Central memory CD8-positive, alpha-beta T cell (primary cell): ENCODE measurements around the gene LPGAT1.

ENCODE experiments used
- ATAC-seq: fragments of 150-1000 bp; cut with Tn5 transposase; replicated peaks from 2 replicates; pipeline ENCODE4 v1.10.0; 2022; ENCODE audit warnings: mild to moderate bottlenecking, moderate FRiP score, moderate number of reproducible peaks; ENCODE audit not compliant: poor library complexity, severe bottlenecking; ENCODE audit errors: extremely low read depth
- DNase-seq, 2 donors: peaks; one replicate each; pipeline ENCODE4 v3.0.0; 2021; ENCODE audit warnings: low spot score in 2 of 2
- H3K27ac Mint-ChIP-seq: one replicate; pipeline ENCODE4 v1.8.0; 2022; ENCODE audit warnings: low read depth, mild to moderate bottlenecking, moderate library complexity, mixed read lengths
- H3K27me3 Mint-ChIP-seq: one replicate; pipeline ENCODE4 v1.8.0; 2022; ENCODE audit warnings: mixed read lengths
- H3K36me3 Mint-ChIP-seq: one replicate; pipeline ENCODE4 v1.8.0; 2022; ENCODE audit warnings: mild to moderate bottlenecking, moderate library complexity, mixed read lengths; ENCODE audit not compliant: insufficient read depth
- H3K4me1 Mint-ChIP-seq: one replicate; pipeline ENCODE4 v1.8.0; 2022; ENCODE audit warnings: mixed read lengths
- H3K4me3 Mint-ChIP-seq: one replicate; pipeline ENCODE4 v1.8.0; 2022; ENCODE audit warnings: mild to moderate bottlenecking, moderate library complexity, mixed read lengths
- H3K9me3 Mint-ChIP-seq: one replicate; pipeline ENCODE4 v1.8.0; 2022; ENCODE audit warnings: mixed read lengths

The LPGAT1 gene

DNA sequence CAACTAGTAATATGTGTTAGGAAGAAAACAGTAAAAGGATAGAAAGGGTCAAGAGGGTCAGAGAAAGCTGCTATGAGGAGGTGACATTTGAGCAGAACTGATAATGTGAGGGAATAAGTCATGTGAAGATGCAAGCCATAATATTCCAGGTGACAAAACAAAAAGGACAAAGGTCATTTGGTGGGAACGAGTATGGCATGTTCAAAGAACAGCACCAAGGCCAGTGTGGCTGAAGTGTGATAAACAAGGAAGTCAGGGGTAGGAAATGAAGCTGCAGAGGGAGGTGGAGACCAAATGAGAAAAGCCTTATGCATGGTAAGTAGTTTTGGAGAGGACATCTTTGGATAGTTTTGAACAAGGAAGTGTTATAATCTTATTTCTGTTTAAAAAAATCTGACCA lies 46.7 kb downstream of the LPGAT1 start:
- peak overlapping the region; percentile 2 for H3K4me3 Mint-ChIP-seq
- peak overlapping the region; percentile 0 for H3K27ac Mint-ChIP-seq
- ATAC-seq (no peak), DNase-seq (no peak)
- H3K27me3 Mint-ChIP-seq: no peaks in the 10 kb centered on the region
- H3K36me3 Mint-ChIP-seq: peaks cover 12% of the 10 kb centered on the region
- peaks cover 8% of the 10 kb centered on the region for H3K4me1 Mint-ChIP-seq
- no peaks in the 10 kb centered on the region for H3K9me3 Mint-ChIP-seq

- peaks cover 8% of the 10 kb centered on the region for H3K4me1 Mint-ChIP-seq
- peaks cover 13% of the 10 kb centered on the region for H3K36me3 Mint-ChIP-seq
- H3K9me3 Mint-ChIP-seq: no peaks in the 10 kb centered on the region
- no peaks in the 10 kb centered on the region for H3K27me3 Mint-ChIP-seq
- no peak overlapping the region for H3K4me3 Mint-ChIP-seq
- peak overlapping the region; percentile 0 for H3K27ac Mint-ChIP-seq
- ATAC-seq (no peak), DNase-seq (no peak)
These were observed 47.3 kb downstream of the LPGAT1 start for GRCh38 chr1:211783266-211783665.

GRCh38 chr1:211781260-211781659 lies 49.3 kb downstream of the LPGAT1 start:
- DNase-seq (no peak), ATAC-seq (no peak)
- Mint-ChIP-seq H3K4me1 (peaks cover 8% of the 10 kb centered on the region), H3K4me3 (no peak overlapping the region), H3K9me3 (no peaks in the 10 kb centered on the region), H3K27ac (no peak overlapping the region), H3K27me3 (no peaks in the 10 kb centered on the region), H3K36me3 (peaks cover 18% of the 10 kb centered on the region)

DNA sequence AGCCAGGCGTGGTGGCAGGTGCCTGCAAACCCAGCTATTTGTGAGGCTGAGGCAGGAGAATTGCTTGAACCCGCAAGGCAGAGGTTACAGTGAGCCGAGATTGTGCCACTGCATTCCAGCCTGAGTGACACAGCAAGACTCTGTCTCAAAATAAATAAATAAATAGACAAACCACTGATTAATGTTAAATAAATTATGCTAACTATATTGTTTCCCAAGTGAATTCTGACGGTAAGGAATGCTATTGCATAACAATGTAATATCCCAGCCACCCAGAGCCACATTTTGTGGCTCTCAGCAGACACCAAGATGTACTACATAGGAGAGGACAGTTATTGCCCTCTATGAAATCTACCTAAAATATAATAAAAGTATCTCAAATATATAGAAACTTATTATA lies 55.4 kb downstream of the LPGAT1 start:
- DNase-seq: no peak
- H3K4me3 Mint-ChIP-seq: no peak overlapping the region
- peaks cover 16% of the 10 kb centered on the region for H3K36me3 Mint-ChIP-seq
- no peak overlapping the region for H3K27ac Mint-ChIP-seq
- H3K9me3 Mint-ChIP-seq: no peaks in the 10 kb centered on the region
- H3K27me3 Mint-ChIP-seq: no peaks in the 10 kb centered on the region
- no peak for ATAC-seq
- no peaks in the 10 kb centered on the region for H3K4me1 Mint-ChIP-seq

DNA sequence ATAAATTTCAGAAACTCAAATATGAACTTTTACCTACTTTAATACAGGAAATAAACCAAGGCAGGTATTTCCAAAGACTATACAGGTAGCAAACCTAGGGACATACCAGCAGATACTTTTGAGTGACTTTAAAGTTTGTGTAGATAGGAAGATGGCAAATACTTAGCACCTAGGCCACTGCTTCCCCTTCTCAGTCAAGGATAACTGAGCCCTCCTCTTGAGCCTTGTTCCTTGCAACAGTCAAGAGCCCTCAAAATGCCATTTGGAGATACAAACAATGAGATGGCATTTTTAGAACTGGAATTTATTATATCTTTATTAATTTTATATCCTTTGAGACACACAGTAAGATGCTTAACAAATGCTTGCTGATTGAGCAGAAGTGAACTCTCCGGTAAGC lies 65.9 kb downstream of the LPGAT1 start:
- Mint-ChIP-seq H3K36me3 (peaks cover 10% of the 10 kb centered on the region), H3K4me1 (peaks cover 5% of the 10 kb centered on the region), H3K27me3 (no peaks in the 10 kb centered on the region), H3K27ac (no peak overlapping the region), H3K9me3 (no peaks in the 10 kb centered on the region), H3K4me3 (no peak overlapping the region)
- no peak for ATAC-seq
- no peak for DNase-seq

DNA sequence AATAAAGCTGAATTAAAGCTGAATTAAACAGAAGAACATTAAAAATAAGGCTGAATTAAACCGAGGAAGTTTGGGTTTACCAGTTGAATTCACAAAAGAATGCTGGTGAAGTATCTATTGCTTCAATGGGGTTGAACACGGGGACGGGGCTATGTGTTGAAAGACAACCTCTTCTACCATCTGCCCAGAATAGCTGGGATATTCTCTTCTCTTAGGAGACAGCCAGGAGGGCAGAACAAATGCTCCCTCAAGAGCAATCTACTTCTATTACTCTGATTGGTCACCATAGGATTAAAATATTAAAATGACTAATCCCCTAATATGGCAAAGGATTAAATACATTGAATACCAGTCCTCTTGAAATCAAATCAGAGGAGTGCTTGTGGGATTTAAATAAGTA lies 68.4 kb downstream of the LPGAT1 start:
- H3K4me3 Mint-ChIP-seq: no peak overlapping the region
- no peaks in the 10 kb centered on the region for H3K9me3 Mint-ChIP-seq
- no peaks in the 10 kb centered on the region for H3K27me3 Mint-ChIP-seq
- H3K4me1 Mint-ChIP-seq: no peaks in the 10 kb centered on the region
- ATAC-seq (no peak), DNase-seq (no peak)
- no peak overlapping the region for H3K27ac Mint-ChIP-seq
- peaks cover 9% of the 10 kb centered on the region for H3K36me3 Mint-ChIP-seq

DNA sequence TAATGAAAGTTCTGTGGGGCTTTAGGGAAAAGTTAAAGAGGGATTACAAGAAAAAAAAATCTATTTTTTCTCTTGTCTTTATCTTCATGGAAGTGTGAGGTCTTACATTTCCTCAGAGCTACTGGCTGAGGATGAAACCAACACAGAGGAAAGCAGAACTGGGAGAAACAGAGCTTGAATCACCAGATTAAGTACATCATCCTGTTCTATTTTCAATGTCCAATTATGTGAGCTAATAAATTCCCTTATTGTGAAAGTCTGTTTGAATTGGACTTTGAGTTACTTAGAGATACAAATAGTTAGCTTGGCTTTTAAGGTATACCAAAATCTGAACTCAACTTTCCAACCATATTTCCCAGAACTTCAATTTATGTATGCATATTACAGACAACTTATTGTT lies 69.2 kb downstream of the LPGAT1 start:
- Mint-ChIP-seq H3K4me3 (no peak overlapping the region), H3K9me3 (no peaks in the 10 kb centered on the region), H3K4me1 (no peaks in the 10 kb centered on the region), H3K27ac (no peak overlapping the region), H3K36me3 (peaks cover 10% of the 10 kb centered on the region), H3K27me3 (no peaks in the 10 kb centered on the region)
- DNase-seq (no peak), ATAC-seq (no peak)

DNA sequence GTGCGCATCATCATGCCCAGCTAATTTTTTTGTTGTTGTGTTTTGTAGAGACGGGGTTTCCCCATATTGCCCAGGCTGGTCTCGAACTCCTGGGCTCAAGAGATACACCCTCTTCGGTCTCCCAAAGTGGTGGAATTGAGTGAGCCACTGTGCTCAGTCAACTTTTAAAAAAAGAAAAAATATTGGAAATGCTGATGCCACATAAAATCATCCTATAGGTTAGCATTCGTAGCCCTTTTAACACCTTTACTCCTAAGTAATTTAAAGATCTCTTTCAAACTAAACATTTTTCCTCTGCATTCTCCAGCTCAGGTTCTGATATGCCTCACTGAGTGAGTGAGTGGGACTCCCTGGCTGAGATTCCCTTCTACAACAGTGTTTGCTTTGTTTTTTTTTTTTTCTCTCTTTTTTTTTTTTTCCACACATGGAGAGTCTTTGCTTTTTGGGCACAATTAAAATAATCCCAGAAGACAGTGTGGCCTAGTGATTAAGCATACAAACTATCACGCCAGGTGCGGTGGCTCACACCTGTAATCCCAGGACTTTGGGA lies 74.0 kb downstream of the LPGAT1 start:
- ATAC-seq: no peak
- H3K27me3 Mint-ChIP-seq: no peaks in the 10 kb centered on the region
- no peak overlapping the region for H3K27ac Mint-ChIP-seq
- H3K4me1 Mint-ChIP-seq: no peaks in the 10 kb centered on the region
- DNase-seq: no peak
- H3K36me3 Mint-ChIP-seq: peaks cover 5% of the 10 kb centered on the region
- no peak overlapping the region for H3K4me3 Mint-ChIP-seq
- H3K9me3 Mint-ChIP-seq: no peaks in the 10 kb centered on the region

GRCh38 chr1:211753649-211754251 lies 76.8 kb downstream of the LPGAT1 start:
- H3K4me3 Mint-ChIP-seq: no peak overlapping the region
- peaks cover 12% of the 10 kb centered on the region for H3K36me3 Mint-ChIP-seq
- no peak overlapping the region for H3K27ac Mint-ChIP-seq
- H3K27me3 Mint-ChIP-seq: no peaks in the 10 kb centered on the region
- H3K9me3 Mint-ChIP-seq: no peaks in the 10 kb centered on the region
- no peak for ATAC-seq
- H3K4me1 Mint-ChIP-seq: no peaks in the 10 kb centered on the region
- no peak for DNase-seq

- ATAC-seq (no peak), DNase-seq (no peak)
- H3K36me3 Mint-ChIP-seq: peaks cover 12% of the 10 kb centered on the region
- H3K4me3 Mint-ChIP-seq: no peak overlapping the region
- H3K27ac Mint-ChIP-seq: peak overlapping the region; percentile 16
- no peaks in the 10 kb centered on the region for H3K4me1 Mint-ChIP-seq
- no peaks in the 10 kb centered on the region for H3K27me3 Mint-ChIP-seq
- no peaks in the 10 kb centered on the region for H3K9me3 Mint-ChIP-seq
These were observed 77.5 kb downstream of the LPGAT1 start for GRCh38 chr1:211752951-211753486.

GRCh38 chr1:211752317-211752716 lies 78.2 kb downstream of the LPGAT1 start:
- H3K27me3 Mint-ChIP-seq: no peaks in the 10 kb centered on the region
- no peak overlapping the region for H3K4me3 Mint-ChIP-seq
- ATAC-seq: no peak
- H3K9me3 Mint-ChIP-seq: no peaks in the 10 kb centered on the region
- no peaks in the 10 kb centered on the region for H3K4me1 Mint-ChIP-seq
- H3K27ac Mint-ChIP-seq: peak overlapping the region; percentile 16
- no peak for DNase-seq
- H3K36me3 Mint-ChIP-seq: peaks cover 12% of the 10 kb centered on the region

- Mint-ChIP-seq H3K36me3 (peaks cover 10% of the 10 kb centered on the region), H3K4me1 (no peaks in the 10 kb centered on the region), H3K27ac (no peak overlapping the region), H3K27me3 (no peaks in the 10 kb centered on the region), H3K9me3 (no peaks in the 10 kb centered on the region), H3K4me3 (no peak overlapping the region)
- DNase-seq (no peak), ATAC-seq (no peak)
These were observed 79.1 kb downstream of the LPGAT1 start for GRCh38 chr1:211751438-211751837.

DNA sequence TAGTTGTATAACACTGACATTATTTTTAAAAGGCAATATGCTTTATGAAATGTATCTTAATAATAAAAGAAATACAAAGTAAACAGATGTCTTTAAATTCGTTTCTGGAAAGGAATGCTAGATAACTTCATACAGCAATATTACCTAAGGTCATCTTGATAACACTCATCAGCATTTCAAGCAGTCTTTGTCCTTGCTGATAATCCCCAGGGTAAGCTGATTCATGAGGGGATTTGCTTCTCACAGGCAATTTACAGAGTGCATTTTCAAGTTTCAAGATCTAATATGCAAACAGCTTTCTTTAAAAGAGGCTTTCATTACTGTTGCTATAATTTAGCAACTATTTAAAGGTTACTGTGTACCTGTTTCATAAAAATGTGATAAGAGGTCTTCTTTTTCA lies 80.0 kb downstream of the LPGAT1 start:
- Mint-ChIP-seq H3K9me3 (no peaks in the 10 kb centered on the region), H3K27me3 (no peaks in the 10 kb centered on the region), H3K4me3 (no peak overlapping the region), H3K36me3 (peaks cover 10% of the 10 kb centered on the region), H3K27ac (no peak overlapping the region), H3K4me1 (no peaks in the 10 kb centered on the region)
- ATAC-seq: no peak
- DNase-seq: no peak
